ENCODE data around the gene ARHGEF7.
A peak's percentile ranks its signal among the peaks of the same experiment; 100 is the strongest.
"Not testable (repeated sequence)": the region's sequence is repeated elsewhere in the genome, so short reads cannot be mapped to it uniquely, and the experiment has no call there.

ARHGEF7 gene

DNA sequence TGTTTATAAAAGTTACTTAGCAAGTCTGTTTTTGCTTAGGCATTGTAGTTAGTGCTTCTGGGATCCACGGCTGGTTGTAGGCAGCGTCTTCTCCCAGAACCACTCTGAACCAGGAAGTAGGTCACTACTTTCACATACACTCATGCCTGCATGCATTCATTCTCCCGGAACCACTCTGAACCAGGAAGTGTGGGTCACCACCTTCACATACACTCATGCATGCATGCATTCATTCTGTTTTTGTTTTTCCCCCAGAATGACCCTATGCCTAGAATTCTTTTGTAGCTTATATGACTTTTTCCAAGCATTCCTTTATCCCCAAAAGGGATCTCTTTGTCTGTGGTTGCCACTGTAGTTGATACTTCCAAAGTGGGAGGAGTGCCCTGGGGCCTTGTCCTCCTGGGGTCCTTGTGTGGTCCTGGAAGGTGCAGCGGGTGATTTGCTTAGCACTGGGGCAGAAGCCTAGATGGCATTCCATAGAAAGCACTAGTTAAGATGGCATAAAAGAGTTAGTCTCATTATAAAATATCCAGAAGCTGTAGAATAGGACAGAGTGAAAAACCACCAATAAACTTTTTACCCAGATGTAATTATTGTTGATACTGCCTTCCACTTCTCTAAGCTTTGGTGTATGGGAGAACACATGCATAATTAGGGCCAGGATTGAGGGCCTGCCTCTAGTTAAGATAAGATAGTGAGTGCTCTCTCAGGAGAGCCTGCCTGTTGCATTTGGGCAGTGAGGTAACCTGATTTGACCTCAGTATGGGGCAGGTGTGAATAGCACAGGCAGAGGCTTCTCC is 136.7 kb downstream of the ARHGEF7 start:
- Histone ChIP-seq H3K27me3 (replicated peaks; ENCODE audit: control insufficient read depth, insufficient read depth, low read length) (no peaks in the 10 kb centered on the region), H3K4me1 (ENCODE audit: control insufficient read depth, insufficient read depth, low read length) (peaks cover 25% of the 10 kb centered on the region), H3K9ac (ENCODE audit: low read length) (no peak overlapping the region), H3K36me3 (ENCODE audit: control insufficient read depth, insufficient read depth, low read length, severe bottlenecking) (peaks cover 53% of the 10 kb centered on the region), H3K9me3 (ENCODE audit: control insufficient read depth, low read length) (no peaks in the 10 kb centered on the region), H3K4me3 (ENCODE audit: low read length) (no peak overlapping the region)
- DNase-seq (ENCODE audit: low read depth): peak; percentile 10

DNA sequence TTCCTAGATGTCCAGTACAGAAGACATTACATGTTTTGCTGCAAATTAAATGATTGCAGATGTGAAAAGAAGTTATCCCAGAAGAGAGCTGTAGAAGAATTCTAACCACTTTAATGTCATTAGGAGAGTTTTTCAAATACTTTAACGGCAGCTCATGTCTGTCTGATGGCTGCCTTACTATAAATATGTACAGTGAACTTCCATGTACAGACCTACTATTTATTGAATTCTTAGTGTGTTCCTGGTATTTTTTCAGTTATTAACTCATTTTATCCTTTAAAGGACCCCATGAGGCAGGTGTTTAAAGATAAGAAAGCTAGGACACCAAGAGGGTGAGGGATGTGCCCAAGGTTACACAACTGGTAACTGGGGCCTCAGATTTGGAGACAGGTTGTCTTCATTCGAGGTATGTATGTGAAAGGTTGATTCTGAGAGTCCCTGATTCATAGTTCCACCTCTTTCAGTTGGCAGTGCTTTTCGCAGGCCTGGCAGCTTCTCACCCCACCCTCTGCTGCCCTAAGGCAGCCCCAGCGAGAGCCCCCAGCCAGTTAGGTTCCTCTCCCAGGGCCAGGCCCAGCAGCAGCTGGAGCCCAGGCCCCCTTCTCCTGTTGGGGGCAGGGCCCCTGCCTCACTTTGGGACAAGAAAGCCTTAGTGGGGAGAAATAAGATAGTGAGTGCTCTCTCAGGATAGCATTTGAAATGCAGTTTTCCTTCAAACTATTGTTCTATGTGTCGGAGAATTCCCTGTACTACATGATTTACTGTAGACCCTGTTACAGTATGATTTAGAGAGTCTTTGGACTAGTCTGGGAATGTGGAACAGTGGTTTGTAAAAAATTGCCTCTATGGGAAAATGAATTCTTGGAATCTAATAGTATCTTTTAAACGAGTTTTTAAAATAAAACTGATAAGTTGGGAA is 137.6 kb downstream of the ARHGEF7 start:
- Histone ChIP-seq H3K4me3 (ENCODE audit: low read length) (no peak overlapping the region), H3K9me3 (ENCODE audit: control insufficient read depth, low read length) (no peaks in the 10 kb centered on the region), H3K27me3 (replicated peaks; ENCODE audit: control insufficient read depth, insufficient read depth, low read length) (no peaks in the 10 kb centered on the region), H3K36me3 (ENCODE audit: control insufficient read depth, insufficient read depth, low read length, severe bottlenecking) (peaks cover 55% of the 10 kb centered on the region), H3K9ac (ENCODE audit: low read length) (no peak overlapping the region), H3K4me1 (ENCODE audit: control insufficient read depth, insufficient read depth, low read length) (peaks cover 25% of the 10 kb centered on the region)
- DNase-seq (ENCODE audit: low read depth): peak; percentile 67

DNA sequence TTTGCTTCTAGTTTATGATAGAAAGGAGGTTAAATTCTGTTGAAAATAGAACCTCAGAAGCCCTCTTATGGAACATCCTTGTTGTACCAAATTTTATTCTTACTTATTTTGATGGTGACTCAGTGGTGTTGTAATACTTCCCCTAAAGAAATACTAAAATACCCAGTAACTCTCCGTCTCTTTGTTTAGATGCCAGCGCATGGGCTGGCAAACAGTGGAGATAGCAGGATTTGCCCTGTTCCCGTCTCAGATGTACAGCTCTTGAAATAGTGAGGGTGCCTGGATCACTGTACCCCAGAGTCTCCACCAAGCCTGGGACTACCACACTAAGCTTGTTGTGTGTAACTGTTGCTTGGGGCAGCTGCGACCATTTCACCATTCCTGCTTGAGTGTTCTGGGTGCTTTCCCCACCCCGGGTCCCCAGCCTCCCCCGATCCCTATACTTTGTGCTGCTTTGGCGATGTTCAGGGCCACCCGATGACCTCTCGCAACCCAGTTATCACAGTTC is 138.3 kb downstream of the ARHGEF7 start:
- no peak overlapping the region for H3K4me3 ChIP-seq (ENCODE audit: low read length)
- no peak overlapping the region for H3K9ac ChIP-seq (ENCODE audit: low read length)
- H3K36me3 ChIP-seq (ENCODE audit: control insufficient read depth, insufficient read depth, low read length, severe bottlenecking): peaks cover 53% of the 10 kb centered on the region
- peaks cover 25% of the 10 kb centered on the region for H3K4me1 ChIP-seq (ENCODE audit: control insufficient read depth, insufficient read depth, low read length)
- no peaks in the 10 kb centered on the region for H3K27me3 ChIP-seq (replicated peaks; ENCODE audit: control insufficient read depth, insufficient read depth, low read length)
- DNase-seq (ENCODE audit: low read depth): peak; percentile 67
- H3K9me3 ChIP-seq (ENCODE audit: control insufficient read depth, low read length): no peaks in the 10 kb centered on the region

DNA sequence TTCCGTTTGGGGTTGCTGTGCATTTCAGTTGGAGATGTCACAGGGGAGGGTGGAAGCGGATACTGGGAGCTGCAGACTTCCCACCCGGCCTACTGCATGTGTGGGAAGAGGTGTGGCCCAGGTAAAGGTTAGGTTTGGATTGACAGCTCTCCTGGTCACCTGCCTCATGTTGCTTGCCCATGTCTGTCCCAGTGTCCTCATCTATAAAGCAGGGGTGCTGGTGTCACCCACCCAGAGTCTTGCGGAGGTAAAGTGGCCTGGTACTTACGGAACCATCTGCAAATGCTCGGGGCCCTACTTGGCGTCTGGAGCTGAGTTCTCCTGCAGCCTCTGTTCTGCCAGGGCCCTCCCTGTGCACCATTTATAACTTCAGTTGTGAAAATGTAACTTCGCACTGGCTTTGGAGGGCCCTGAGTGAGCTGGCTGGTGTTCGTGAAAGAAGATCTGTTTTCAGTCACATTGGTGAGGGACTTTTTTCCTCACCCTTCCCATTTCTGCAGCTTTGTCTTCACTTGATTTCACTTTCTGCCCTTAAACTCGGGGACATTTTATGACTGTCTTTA is 140.2 kb downstream of the ARHGEF7 start:
- H3K9me3 ChIP-seq (ENCODE audit: control insufficient read depth, low read length): no peaks in the 10 kb centered on the region
- H3K27me3 ChIP-seq (replicated peaks; ENCODE audit: control insufficient read depth, insufficient read depth, low read length): no peaks in the 10 kb centered on the region
- no peak overlapping the region for H3K9ac ChIP-seq (ENCODE audit: low read length)
- no peak overlapping the region for H3K4me3 ChIP-seq (ENCODE audit: low read length)
- H3K36me3 ChIP-seq (ENCODE audit: control insufficient read depth, insufficient read depth, low read length, severe bottlenecking): peaks cover 57% of the 10 kb centered on the region
- no peak for DNase-seq (ENCODE audit: low read depth)
- peaks cover 25% of the 10 kb centered on the region for H3K4me1 ChIP-seq (ENCODE audit: control insufficient read depth, insufficient read depth, low read length)

DNA sequence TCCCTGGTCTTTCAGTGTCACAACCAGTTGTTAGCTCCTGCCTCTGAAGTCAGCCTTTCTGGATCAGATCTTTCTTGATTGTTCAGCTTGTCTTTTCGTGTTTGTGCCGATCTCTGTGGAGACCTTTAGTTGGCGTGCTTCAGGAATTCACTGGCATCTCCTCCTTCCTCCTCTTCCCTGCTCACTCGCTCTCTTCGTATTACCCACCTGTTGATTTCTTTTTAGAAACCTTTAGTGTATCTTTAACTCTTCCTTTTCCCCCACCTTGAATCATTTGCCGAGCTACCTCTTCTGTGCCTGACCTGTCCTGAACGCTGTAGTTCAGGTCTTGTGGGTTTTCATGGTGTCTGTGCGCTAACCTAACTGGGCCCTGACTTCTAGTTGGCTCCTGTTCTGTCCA is 141.3 kb downstream of the ARHGEF7 start:
- DNase-seq (ENCODE audit: low read depth): no peak
- Histone ChIP-seq H3K4me3 (ENCODE audit: low read length) (no peak overlapping the region), H3K36me3 (ENCODE audit: control insufficient read depth, insufficient read depth, low read length, severe bottlenecking) (peaks cover 50% of the 10 kb centered on the region), H3K4me1 (ENCODE audit: control insufficient read depth, insufficient read depth, low read length) (peaks cover 25% of the 10 kb centered on the region), H3K9ac (ENCODE audit: low read length) (no peak overlapping the region), H3K9me3 (ENCODE audit: control insufficient read depth, low read length) (no peaks in the 10 kb centered on the region), H3K27me3 (replicated peaks; ENCODE audit: control insufficient read depth, insufficient read depth, low read length) (no peaks in the 10 kb centered on the region)

DNA sequence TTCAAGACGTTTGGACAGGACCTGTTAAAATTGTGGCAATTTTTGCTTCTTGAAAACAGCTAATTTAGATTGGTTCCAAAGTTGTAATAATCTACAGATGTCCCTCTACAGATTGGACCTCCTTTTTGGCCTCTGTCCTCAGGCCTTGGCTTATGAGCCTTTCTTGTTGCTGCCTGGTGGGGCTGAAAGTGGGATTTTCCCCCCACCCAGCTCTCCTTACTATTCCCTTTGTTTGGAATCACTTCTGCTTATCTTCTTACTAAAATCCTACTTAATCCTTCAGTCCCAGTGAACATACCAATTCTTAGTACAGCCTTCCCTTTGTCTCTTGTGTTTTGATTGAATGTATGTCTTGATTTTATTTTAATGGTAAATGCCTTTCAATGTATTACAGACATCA is 141.8 kb downstream of the ARHGEF7 start:
- Histone ChIP-seq H3K9me3 (ENCODE audit: control insufficient read depth, low read length) (no peaks in the 10 kb centered on the region), H3K4me3 (ENCODE audit: low read length) (no peak overlapping the region), H3K27me3 (replicated peaks; ENCODE audit: control insufficient read depth, insufficient read depth, low read length) (no peaks in the 10 kb centered on the region), H3K9ac (ENCODE audit: low read length) (no peak overlapping the region), H3K4me1 (ENCODE audit: control insufficient read depth, insufficient read depth, low read length) (peaks cover 20% of the 10 kb centered on the region), H3K36me3 (ENCODE audit: control insufficient read depth, insufficient read depth, low read length, severe bottlenecking) (peaks cover 50% of the 10 kb centered on the region)
- DNase-seq (ENCODE audit: low read depth): no peak

DNA sequence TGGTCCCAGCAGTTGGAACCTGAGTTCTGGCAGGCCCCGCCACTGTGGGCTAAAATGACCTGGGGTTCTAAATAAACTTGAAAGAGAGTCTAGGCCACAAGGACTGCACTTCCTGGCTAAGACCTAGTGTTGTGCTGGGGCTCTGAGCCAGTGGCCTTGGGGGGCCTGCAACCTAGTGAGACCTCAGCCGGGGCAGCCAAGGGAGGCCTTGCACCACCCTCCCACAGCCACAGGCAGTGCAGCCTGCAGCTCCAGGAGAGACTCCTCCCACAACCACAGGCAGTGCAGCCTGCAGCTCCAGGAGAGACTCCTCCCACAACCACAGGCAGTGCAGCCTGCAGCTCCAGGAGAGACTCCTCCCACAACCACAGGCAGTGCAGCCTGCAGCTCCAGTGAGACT is 142.8 kb downstream of the ARHGEF7 start:
- H3K36me3 ChIP-seq (ENCODE audit: control insufficient read depth, insufficient read depth, low read length, severe bottlenecking): peaks cover 57% of the 10 kb centered on the region
- DNase-seq (ENCODE audit: low read depth); H3K27me3 ChIP-seq (replicated peaks; ENCODE audit: control insufficient read depth, insufficient read depth, low read length); H3K9me3 ChIP-seq (ENCODE audit: control insufficient read depth, low read length); H3K4me3 ChIP-seq (ENCODE audit: low read length); H3K9ac ChIP-seq (ENCODE audit: low read length): not testable (repeated sequence)
- H3K4me1 ChIP-seq (ENCODE audit: control insufficient read depth, insufficient read depth, low read length): peaks cover 10% of the 10 kb centered on the region

DNA sequence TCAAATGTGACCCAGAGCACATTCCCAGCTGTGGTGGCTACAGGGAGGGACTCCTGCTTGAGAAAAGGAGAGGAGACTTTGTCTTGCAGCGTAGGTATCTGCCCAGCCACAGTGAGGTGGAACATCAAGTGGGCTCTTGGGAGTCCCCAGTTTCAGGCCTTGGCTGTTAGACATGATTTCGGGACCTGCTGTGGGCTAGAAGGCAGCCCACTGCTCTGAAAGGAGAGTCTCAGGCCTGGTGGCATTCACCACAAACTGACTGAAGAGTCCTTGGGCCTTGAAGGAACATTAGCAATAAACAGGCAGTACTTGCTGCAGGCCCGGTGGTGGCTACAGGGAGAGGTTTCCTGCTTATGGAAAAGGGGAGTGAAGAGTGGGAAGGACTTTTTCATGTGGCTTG is 143.5 kb downstream of the ARHGEF7 start:
- Histone ChIP-seq H3K36me3 (ENCODE audit: control insufficient read depth, insufficient read depth, low read length, severe bottlenecking) (peaks cover 59% of the 10 kb centered on the region), H3K9ac (ENCODE audit: low read length) (no peak overlapping the region), H3K27me3 (replicated peaks; ENCODE audit: control insufficient read depth, insufficient read depth, low read length) (no peaks in the 10 kb centered on the region), H3K4me1 (ENCODE audit: control insufficient read depth, insufficient read depth, low read length) (peaks cover 4% of the 10 kb centered on the region), H3K9me3 (ENCODE audit: control insufficient read depth, low read length) (no peaks in the 10 kb centered on the region), H3K4me3 (ENCODE audit: low read length) (no peak overlapping the region)
- DNase-seq (ENCODE audit: low read depth): no peak

DNA sequence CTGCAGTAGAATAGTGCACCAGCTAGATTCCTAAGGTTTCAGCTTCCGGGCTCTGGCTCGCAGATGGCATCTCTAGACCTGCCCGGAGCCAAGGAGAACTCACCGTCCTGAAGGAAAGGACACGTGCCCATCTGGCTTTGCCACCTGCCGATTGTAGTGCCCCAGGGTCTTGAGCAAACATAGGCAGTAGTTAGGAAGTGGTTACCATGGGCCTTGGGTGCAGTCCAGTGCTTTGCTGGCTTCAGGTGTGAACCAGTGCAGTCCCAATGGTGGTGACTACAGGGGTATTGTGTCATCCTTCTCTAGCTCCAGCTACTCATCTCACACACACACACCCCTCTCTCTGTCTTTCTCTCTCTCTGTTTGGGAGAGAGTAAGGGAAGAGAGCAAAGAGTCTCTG is 143.9 kb downstream of the ARHGEF7 start:
- Histone ChIP-seq H3K9me3 (ENCODE audit: control insufficient read depth, low read length) (no peaks in the 10 kb centered on the region), H3K36me3 (ENCODE audit: control insufficient read depth, insufficient read depth, low read length, severe bottlenecking) (peaks cover 57% of the 10 kb centered on the region), H3K9ac (ENCODE audit: low read length) (no peak overlapping the region), H3K27me3 (replicated peaks; ENCODE audit: control insufficient read depth, insufficient read depth, low read length) (no peaks in the 10 kb centered on the region), H3K4me1 (ENCODE audit: control insufficient read depth, insufficient read depth, low read length) (no peaks in the 10 kb centered on the region), H3K4me3 (ENCODE audit: low read length) (no peak overlapping the region)
- no peak for DNase-seq (ENCODE audit: low read depth)

DNA sequence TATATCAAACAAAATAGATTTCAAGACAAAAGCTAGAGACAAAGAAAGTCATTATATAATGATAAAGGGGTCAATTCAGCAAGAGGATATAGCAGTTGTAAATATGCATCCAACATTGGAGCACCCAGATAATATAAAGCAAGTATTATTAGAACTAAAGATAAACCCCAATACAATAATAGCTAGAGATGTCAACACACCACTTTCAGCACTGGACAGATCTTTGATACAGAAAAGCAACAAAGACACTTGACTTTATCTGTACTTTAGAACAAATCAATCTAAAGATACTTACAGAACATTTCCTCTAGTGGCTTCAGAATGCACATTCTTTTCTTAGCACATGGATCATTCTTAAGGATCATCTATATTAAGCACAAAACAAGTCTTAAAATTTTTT is 146.2 kb downstream of the ARHGEF7 start:
- no peak for DNase-seq (ENCODE audit: low read depth)
- no peaks in the 10 kb centered on the region for H3K4me1 ChIP-seq (ENCODE audit: control insufficient read depth, insufficient read depth, low read length)
- peaks cover 56% of the 10 kb centered on the region for H3K36me3 ChIP-seq (ENCODE audit: control insufficient read depth, insufficient read depth, low read length, severe bottlenecking)
- no peaks in the 10 kb centered on the region for H3K27me3 ChIP-seq (replicated peaks; ENCODE audit: control insufficient read depth, insufficient read depth, low read length)
- H3K9ac ChIP-seq (ENCODE audit: low read length): no peak overlapping the region
- H3K9me3 ChIP-seq (ENCODE audit: control insufficient read depth, low read length): no peaks in the 10 kb centered on the region
- no peak overlapping the region for H3K4me3 ChIP-seq (ENCODE audit: low read length)

DNA sequence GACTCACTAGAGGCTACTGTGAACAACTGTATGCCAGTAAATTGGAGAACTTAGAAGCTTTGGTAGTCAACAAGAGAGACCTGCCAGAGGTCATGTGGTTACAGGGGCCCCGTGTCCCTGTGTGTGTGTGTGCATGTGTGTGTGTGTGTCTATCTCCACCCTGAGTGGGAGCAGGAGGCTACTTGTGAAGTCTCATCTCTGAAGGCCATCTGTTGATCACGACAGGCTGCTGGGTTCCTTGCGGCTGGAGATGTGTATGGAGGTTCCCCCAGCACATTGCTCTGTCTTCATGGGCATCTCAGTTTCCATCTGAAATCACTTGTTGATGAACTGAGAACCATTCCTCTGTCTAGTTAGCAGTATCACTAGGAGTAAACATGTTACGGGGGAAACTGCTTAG is 147.2 kb downstream of the ARHGEF7 start:
- peaks cover 48% of the 10 kb centered on the region for H3K36me3 ChIP-seq (ENCODE audit: control insufficient read depth, insufficient read depth, low read length, severe bottlenecking)
- no peak overlapping the region for H3K9ac ChIP-seq (ENCODE audit: low read length)
- H3K27me3 ChIP-seq (replicated peaks; ENCODE audit: control insufficient read depth, insufficient read depth, low read length): no peaks in the 10 kb centered on the region
- no peak for DNase-seq (ENCODE audit: low read depth)
- H3K4me3 ChIP-seq (ENCODE audit: low read length): no peak overlapping the region
- no peaks in the 10 kb centered on the region for H3K9me3 ChIP-seq (ENCODE audit: control insufficient read depth, low read length)
- no peaks in the 10 kb centered on the region for H3K4me1 ChIP-seq (ENCODE audit: control insufficient read depth, insufficient read depth, low read length)

Data from adipocyte (in vitro differentiated cells).